SK-N-MC (cell line): Measurements from ENCODE around the gene TMEM63C.

ENCODE experiments used
- EZH2 ChIP-seq: fragments of 200-600 bp; sonication (generic); IDR thresholded peaks from one replicate; pipeline ENCODE4 v1.6.1; 2017; ENCODE audit warnings: antibody characterized with exemption
- POLR2AphosphoS5 ChIP-seq: IDR thresholded peaks from 2 replicates; pipeline ENCODE4 v1.6.1; 2012; ENCODE audit warnings: mild to moderate bottlenecking, low read depth, low read length, borderline replicate concordance

DNA sequence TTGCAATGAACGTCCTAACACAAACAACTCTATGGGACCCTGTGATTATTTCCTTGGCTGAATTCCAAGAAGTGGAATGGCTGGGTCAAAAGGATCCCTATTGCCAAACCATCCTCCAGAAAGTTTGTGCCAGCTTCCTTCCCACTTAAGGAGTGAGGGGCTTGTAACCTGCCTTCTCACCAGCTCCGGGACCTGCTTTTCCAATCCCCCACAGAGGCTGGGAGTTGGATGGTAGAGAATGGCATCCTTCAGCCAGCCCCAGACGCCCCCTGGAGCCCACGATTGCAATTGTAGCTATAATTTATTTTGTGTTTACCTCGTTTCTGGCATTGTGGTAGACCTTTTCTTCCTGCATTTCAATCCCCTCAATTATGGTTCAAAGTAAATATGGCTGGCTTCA is 30.4 kb upstream of the TMEM63C start:
- TF ChIP-seq POLR2AphosphoS5: no peak
- no peak for TF ChIP-seq EZH2
